ENCODE results near the gene MINDY4.

MINDY4 gene

DNA sequence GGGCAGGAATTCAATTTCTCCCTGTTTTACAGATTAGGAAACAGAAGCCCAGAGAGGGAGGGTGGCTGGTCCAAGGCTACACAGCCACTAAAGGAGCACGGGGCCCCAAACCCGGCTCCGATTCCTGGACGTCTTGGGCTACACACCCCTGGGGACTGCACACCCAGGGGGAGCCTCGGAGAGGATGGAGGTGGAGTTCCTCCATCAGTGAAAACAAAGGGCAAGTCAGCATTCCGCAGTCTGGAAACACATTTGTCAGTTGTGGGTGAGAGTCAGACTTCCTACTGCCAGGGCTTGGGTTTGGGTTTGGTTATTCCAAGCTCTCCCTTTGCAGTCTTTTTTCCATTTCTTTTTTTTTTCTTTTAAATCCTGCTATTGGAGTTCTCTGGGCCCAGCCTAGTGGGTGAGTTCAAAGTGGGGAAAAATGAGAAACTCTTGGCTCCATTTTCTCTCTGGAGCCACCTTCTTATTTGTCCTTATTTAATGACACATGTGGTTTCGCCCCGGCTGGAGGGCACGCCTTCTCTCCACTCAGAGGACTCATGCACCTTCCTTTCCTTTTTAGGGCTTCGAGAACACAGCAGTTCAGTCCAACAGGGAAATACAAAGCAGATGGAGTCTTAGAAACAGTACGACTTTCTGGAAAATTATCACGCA, 80.6 kb downstream of the MINDY4 start:
- no peak for DNase-seq

- no peak for DNase-seq
These were observed 81.1 kb downstream of the MINDY4 start for GRCh38 chr7:30852308-30852684.

DNA sequence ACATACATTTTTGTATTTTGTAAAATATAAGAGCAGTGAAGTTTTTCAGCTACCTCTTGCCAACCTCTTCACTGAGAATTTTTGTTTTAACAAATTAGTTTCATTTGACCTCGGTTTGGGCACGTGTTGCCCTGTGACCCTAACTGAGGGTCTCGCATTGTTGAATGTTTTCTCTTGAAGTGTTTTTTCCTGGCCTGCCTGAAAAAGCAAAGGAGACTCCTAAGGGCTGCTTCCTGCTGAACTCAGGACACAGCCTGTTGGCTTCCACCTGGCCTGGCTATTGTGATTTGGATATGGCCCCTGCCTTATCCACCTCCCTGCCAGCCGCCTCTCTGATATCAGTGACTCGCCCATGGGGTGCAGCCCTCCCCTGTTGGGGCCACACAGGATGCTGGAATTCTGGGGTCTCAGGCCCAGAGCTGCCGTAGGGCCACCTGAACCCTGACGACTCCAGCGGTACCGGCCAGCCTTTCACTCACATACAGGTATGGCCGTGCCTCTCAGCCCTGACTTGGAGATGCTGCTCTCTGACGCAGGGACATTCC, 81.6 kb downstream of the MINDY4 start:
- DNase-seq, result no peak

- no peak for DNase-seq
These were observed 82.4 kb downstream of the MINDY4 start for GRCh38 chr7:30853576-30853975.

GRCh38 chr7:30855936-30856335, 84.7 kb downstream of the MINDY4 start:
- no peak for DNase-seq

GRCh38 chr7:30858576-30858975, 87.4 kb downstream of the MINDY4 start:
- DNase-seq, result no peak

GRCh38 chr7:30859202-30859939, 88.2 kb downstream of the MINDY4 start:
- DNase-seq, result no peak

DNA sequence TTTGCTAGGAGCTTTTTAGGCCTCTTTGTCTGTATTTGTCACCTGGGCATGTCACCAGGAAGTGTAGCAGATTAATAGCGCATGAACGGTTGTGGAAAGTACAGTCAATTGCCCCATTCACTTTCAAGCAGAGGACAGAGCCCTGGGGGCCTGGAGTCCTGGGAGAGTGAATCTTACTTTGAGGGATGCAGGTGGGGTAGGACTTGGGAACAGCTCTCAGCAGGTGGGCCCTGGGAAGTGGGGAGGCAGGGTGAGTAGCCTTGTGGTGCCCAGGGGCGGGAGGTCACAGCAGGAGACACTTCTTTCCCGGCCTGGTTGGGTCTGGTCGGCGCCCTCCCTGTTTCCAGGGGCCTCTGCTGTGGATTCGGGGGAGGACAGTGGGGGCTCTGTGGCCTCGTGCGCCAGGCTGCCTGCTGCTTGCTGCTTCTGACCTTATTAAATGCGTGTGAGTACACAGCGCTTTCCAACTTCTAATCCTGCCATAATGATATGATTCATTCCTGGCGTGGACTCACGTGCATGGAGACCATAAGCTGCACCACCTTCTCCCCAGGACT, 88.8 kb downstream of the MINDY4 start:
- DNase-seq, result no peak

- DNase-seq, result no peak
These were observed 90.4 kb downstream of the MINDY4 start for GRCh38 chr7:30861612-30862011.

DNA sequence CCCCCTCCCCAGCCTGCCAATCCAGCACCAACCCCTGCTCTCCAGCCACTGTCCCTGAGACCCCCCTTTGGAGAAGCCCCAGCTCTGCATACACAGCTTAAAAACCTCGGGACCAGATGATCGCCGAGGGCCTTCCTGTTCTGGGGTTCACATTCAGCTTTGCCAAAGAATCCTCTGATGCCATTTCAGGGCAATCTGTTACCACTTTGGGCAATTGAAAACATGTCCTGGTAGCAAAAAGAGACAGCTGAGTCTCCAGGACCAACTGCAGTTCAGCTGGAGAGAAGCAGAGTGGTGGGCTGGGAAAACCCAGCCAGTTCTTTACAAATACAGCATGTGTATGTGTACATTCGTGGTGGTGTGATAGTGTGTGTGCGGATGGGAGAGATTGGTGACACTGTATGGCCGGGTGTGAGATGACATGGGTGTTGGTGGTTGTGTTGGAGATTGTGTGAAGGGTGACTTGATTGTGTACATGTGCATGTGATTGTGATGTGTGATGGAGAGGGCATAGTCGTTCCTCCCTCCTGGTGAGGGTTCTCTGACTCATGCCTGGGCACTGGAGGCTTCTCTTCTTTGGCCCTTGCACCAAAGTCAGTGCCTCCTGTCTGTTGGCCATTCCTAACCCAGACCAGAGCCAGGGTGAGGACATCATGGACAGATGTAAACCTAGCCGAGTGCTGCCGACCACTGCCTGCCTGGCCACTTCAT, 91.9 kb downstream of the MINDY4 start:
- no peak for DNase-seq

DNA sequence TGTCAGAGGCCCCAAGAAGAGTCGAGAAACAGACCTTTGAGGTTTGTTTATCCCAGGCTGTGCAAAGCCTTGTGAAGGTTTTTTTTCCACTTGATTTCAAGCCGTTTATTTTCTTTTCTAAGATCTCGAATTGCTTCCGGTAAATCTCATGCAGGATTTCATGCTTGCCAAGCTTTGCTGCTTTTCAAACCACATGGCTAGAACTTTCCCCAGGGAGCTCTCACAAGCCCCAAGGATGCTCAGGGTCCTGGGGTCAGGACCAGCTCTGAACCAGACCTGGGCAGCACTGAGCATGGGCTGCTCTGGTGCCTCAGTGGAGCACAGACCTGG, 92.5 kb downstream of the MINDY4 start:
- no peak for DNase-seq

DNA sequence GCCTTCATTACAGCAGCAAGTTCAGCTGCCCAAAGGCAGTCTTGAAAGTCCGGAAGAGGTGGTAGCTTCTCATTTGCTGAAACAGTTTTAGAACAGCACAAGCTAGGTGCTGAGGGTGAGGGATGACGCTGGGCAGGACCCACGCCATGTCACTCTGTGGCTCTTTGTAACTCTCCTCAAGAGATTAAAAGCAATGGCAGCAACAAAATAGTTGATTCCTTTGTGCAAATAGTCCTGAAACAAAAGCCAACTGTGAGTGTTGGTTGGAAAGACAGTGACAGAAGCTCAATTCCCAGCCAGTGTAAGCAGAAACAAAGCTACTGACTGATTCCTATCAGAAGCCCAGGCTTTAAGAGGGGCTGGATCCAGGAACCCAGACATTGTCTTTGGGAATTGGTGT, 92.9 kb downstream of the MINDY4 start:
- no peak for DNase-seq

- no peak for DNase-seq
These were observed 93.9 kb downstream of the MINDY4 start for GRCh38 chr7:30865076-30865475.

GRCh38 chr7:30865821-30866220, 94.6 kb downstream of the MINDY4 start:
- DNase-seq, result no peak

DNA sequence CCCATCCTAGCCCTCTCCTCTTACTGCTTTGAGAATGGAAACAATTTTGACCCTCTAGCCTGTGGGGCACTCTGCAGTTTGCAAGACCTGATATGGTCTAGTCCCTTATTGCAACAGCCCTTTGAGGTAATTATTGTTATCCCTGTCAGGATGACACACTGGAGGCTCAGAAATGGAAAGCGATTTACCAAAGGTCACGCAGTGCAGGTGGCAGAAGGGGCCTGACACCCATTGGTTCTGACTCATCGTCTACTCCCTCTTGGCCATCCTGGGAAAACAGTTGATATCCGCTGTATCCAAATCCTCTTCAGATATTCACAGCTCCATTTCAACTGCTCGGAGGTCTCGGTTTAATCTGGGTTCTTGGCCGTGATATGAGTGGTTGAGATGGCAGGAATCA, 95.7 kb downstream of the MINDY4 start:
- no peak for DNase-seq

DNA sequence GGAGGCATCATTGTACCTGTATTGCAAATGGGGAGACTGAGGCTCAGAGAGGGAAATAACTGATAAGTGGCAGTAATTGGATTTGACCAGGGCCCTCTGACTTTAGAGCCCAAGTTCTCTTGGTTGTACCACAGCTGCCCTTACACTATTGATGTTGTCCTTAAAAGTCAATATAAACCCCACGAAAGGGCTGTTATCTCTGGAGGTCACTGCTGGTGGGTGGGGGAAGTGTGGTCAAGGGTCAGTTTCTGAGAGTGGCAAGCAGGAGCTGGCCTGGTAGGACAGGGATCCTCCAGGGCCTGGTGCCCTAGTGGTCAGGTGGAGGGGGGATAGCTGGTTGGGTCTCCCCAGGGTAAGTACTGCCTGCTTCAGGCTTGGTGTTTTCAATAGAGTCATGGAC, 96.3 kb downstream of the MINDY4 start:
- DNase-seq, result no peak

- no peak for DNase-seq
These were observed 98.8 kb downstream of the MINDY4 start for GRCh38 chr7:30869794-30870611.

DNA sequence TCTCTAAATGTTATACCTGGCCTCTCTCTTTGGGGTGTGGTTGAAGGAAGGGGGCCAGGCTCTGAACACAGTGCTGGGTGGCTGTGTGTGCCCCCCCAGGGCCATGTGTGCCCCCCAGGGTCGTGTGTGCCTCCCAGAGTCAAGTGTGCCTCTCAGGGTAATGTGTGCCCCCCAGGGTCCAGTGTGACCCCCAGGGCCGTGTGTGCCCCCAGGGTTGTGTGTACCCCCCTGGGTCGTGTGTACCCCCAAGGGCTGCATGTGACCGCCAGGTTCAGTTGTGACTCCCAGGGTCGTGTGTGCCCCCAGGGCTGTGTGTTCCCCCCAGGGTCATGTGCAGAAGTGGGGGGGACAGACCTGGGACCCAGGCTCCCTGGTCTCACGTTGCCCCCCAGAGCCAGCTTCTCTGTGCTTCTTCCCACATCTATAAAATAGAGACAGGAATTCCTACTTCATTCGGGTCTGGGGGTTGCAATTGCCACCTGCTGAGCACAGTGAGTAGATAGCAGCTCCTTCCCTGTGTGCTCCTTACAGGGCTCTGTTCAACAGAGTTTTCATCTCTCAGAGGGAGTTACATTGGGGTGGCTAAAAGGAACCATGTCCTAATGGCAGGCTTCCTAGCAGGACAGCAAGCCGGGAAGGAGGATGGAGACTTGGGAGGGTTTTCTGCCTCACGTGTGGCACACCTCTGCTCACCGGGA, 99.8 kb downstream of the MINDY4 start:
- no peak for DNase-seq

GRCh38 chr7:30871655-30872054, 100.4 kb downstream of the MINDY4 start:
- no peak for DNase-seq

- no peak for DNase-seq
These were observed 102.0 kb downstream of the MINDY4 start for GRCh38 chr7:30873207-30873606.

GRCh38 chr7:30873656-30874055, 102.4 kb downstream of the MINDY4 start:
- DNase-seq, result no peak

Data from nucleus accumbens (tissue), 56 donors.